HEK293T (cell line): ENCODE measurements around the gene ZNF75A.

Source experiments
- CTCF ChIA-PET: fragments of 350-600 bp; formaldehyde crosslinking; extraction: SDS; loops from one replicate; lab custom pipeline; 2021; ENCODE audit warnings: antibody characterized with exemption, inconsistent platforms; lab: Yijun Ruan, JAX
- POLR2A ChIA-PET: fragments of 350-600 bp; formaldehyde crosslinking; extraction: SDS; loops from one replicate; lab custom pipeline; 2020; ENCODE audit warnings: antibody characterized with exemption, inconsistent platforms; lab: Yijun Ruan, JAX
- DNase-seq: peaks from one replicate; pipeline ENCODE4 v3.0.0; 2012; ENCODE audit warnings: mixed read lengths; ENCODE audit errors: extremely low spot score
- ARNT ChIP-seq: fragments of 450-650 bp; IDR thresholded peaks from 2 replicates; pipeline ENCODE4 v1.6.1; 2017; ENCODE audit warnings: mild to moderate bottlenecking
- BHLHE40 ChIP-seq: fragments of 450-650 bp; IDR thresholded peaks from 2 replicates; pipeline ENCODE4 v1.6.1; 2016; ENCODE audit warnings: mild to moderate bottlenecking, moderate library complexity, borderline replicate concordance
- CTBP1 ChIP-seq: fragments of 450-650 bp; IDR thresholded peaks from 2 replicates; pipeline ENCODE4 v1.6.1; 2016; ENCODE audit warnings: borderline replicate concordance
- ELF4 ChIP-seq: fragments of 450-650 bp; IDR thresholded peaks from 2 replicates; pipeline ENCODE4 v1.6.1; 2017; ENCODE audit warnings: antibody characterized with exemption
- FOXA1 ChIP-seq: fragments of 450-650 bp; IDR thresholded peaks from 2 replicates; pipeline ENCODE4 v1.6.1; 2016; ENCODE audit warnings: mild to moderate bottlenecking
- FOXK2 ChIP-seq: fragments of 450-650 bp; IDR thresholded peaks from 2 replicates; pipeline ENCODE4 v1.6.1; 2016; ENCODE audit warnings: mild to moderate bottlenecking
- FOXM1 ChIP-seq: fragments of 450-650 bp; IDR thresholded peaks from 2 replicates; pipeline ENCODE4 v1.6.1; 2017; ENCODE audit warnings: mild to moderate bottlenecking, borderline replicate concordance
- HDGF ChIP-seq: fragments of 450-650 bp; IDR thresholded peaks from 2 replicates; pipeline ENCODE4 v1.6.1; 2017; ENCODE audit warnings: antibody characterized with exemption, borderline replicate concordance
- L3MBTL2 ChIP-seq: fragments of 450-650 bp; conservative IDR thresholded peaks from 2 replicates; pipeline ENCODE4 v1.6.1; 2016; ENCODE audit warnings: mild to moderate bottlenecking
- LEF1 ChIP-seq: fragments of 450-650 bp; IDR thresholded peaks from 2 replicates; pipeline ENCODE4 v1.6.1; 2017; ENCODE audit warnings: mild to moderate bottlenecking, borderline replicate concordance
- NFRKB ChIP-seq: fragments of 450-650 bp; IDR thresholded peaks from 2 replicates; pipeline ENCODE4 v1.6.1; 2016; ENCODE audit warnings: mild to moderate bottlenecking, moderate library complexity
- PKNOX1 ChIP-seq: fragments of 450-650 bp; IDR thresholded peaks from 2 replicates; pipeline ENCODE4 v1.6.1; 2016
- SP1 ChIP-seq: fragments of 450-650 bp; IDR thresholded peaks from 2 replicates; pipeline ENCODE4 v1.6.1; 2017
- SUZ12 ChIP-seq: fragments of 450-650 bp; IDR thresholded peaks from 2 replicates; pipeline ENCODE4 v1.6.1; 2016; ENCODE audit warnings: mild to moderate bottlenecking
- TARDBP ChIP-seq: fragments of 450-650 bp; IDR thresholded peaks from 2 replicates; pipeline ENCODE4 v1.6.1; 2016
- ZNF384 ChIP-seq: fragments of 450-650 bp; IDR thresholded peaks from 2 replicates; pipeline ENCODE4 v1.6.1; 2016

The ZNF75A gene

GRCh38 chr16:3285131-3285530 is 20.2 kb upstream of the ZNF75A start:
- CTCF ChIA-PET, result no interaction called here
- POLR2A ChIA-PET, result no interaction called here
- TF ChIP-seq SUZ12 (no peak), FOXM1 (no peak), ARNT (no peak), SP1 (no peak), HDGF (no peak), ELF4 (no peak), PKNOX1 (no peak), CTBP1 (no peak), L3MBTL2 (no peak), NFRKB (no peak), FOXA1 (no peak), ZNF384 (no peak), TARDBP (no peak), LEF1 (no peak), BHLHE40 (no peak), FOXK2 (no peak)
- DNase-seq, result no peak

GRCh38 chr16:3289998-3290673 is 15.2 kb upstream of the ZNF75A start:
- ChIA-PET POLR2A (no interaction called here), CTCF (no interaction called here)
- TF ChIP-seq TARDBP, result no peak
- no peak for TF ChIP-seq FOXA1
- TF ChIP-seq SUZ12, result no peak
- DNase-seq, result no peak

- no peak for DNase-seq
- ChIA-PET POLR2A (interaction anchor here (1.0 kb wide), 1 partner anchor 10 kb away, joined by 3 read pairs; no protein-coding TSS in a partner anchor), CTCF (no interaction called here)
- no peak for TF ChIP-seq L3MBTL2
- TF ChIP-seq BHLHE40, result no peak
- TF ChIP-seq FOXM1, result no peak
These were observed 12.7 kb upstream of the ZNF75A start for GRCh38 chr16:3292604-3293003.

- no peak for DNase-seq
- POLR2A ChIA-PET, result interaction anchor here (1.2 kb wide), 1 partner anchor 12 kb away, joined by 7 read pairs; the partner anchor contains the start of gene ZNF263
- no peak for TF ChIP-seq NFRKB
- no peak for TF ChIP-seq HDGF
- TF ChIP-seq LEF1, result no peak
- TF ChIP-seq ZNF384, result no peak
- CTCF ChIA-PET, result no interaction called here
These were observed 10.1 kb upstream of the ZNF75A start for GRCh38 chr16:3295209-3295608.

GRCh38 chr16:3295783-3296182 is 9.5 kb upstream of the ZNF75A start:
- ChIA-PET POLR2A (no interaction called here), CTCF (no interaction called here)
- no peak for TF ChIP-seq TARDBP
- TF ChIP-seq FOXK2, result no peak
- TF ChIP-seq ELF4, result no peak
- no peak for TF ChIP-seq HDGF
- TF ChIP-seq FOXA1, result no peak
- TF ChIP-seq SUZ12, result no peak
- TF ChIP-seq NFRKB, result no peak
- TF ChIP-seq LEF1, result no peak
- TF ChIP-seq BHLHE40, result no peak
- no peak for TF ChIP-seq PKNOX1
- no peak for DNase-seq

- DNase-seq, result no peak
- CTCF ChIA-PET, result no interaction called here
- TF ChIP-seq LEF1, result no peak
- TF ChIP-seq ELF4, result no peak
- no peak for TF ChIP-seq FOXM1
- no peak for TF ChIP-seq ZNF384
- no peak for TF ChIP-seq ARNT
- TF ChIP-seq NFRKB, result no peak
- POLR2A ChIA-PET, result interaction anchor here (1.3 kb wide), 2 partner anchors 21 to 22 kb away, joined by 4 to 6 read pairs; partner anchors contain the start of gene ZNF263
These were observed 927 bp upstream of the ZNF75A start for GRCh38 chr16:3304370-3304769.

- no peak for TF ChIP-seq HDGF
- TF ChIP-seq FOXA1, result no peak
- TF ChIP-seq BHLHE40, result no peak
- no peak for TF ChIP-seq PKNOX1
- TF ChIP-seq NFRKB, result no peak
- TF ChIP-seq FOXK2, result no peak
- TF ChIP-seq TARDBP, result no peak
- TF ChIP-seq SUZ12, result no peak
- TF ChIP-seq ELF4, result no peak
- no peak for TF ChIP-seq LEF1
- TF ChIP-seq FOXM1, result no peak
- TF ChIP-seq CTBP1, result no peak
- CTCF ChIA-PET, result no interaction called here
- POLR2A ChIA-PET, result interaction anchor here (0.8 kb wide), 1 partner anchor 24 kb away, joined by 3 read pairs; no protein-coding TSS in a partner anchor
- DNase-seq, result no peak
These were observed 781 bp downstream of the ZNF75A start for GRCh38 chr16:3306078-3306477.
